PFSK-1 (cell line): Measurements from ENCODE around the gene SSUH2.

Source experiments
- FOXP2 ChIP-seq: optimal IDR thresholded peaks from 2 replicates; pipeline ENCODE3; 2011; ENCODE audit warnings: borderline replicate concordance, control low read depth, inconsistent platforms; ENCODE audit not compliant: insufficient read depth; ENCODE audit errors: extremely low read length, extremely low read depth
- POLR2AphosphoS5 ChIP-seq: IDR thresholded peaks from 2 replicates; pipeline ENCODE4 v1.6.1; 2012; ENCODE audit warnings: low read depth, mild to moderate bottlenecking, control low read depth, low read length, moderate library complexity
- SIN3A ChIP-seq: IDR thresholded peaks from 2 replicates; pipeline ENCODE4 v1.6.1; 2012; ENCODE audit warnings: mild to moderate bottlenecking, low read length, moderate library complexity, borderline replicate concordance; ENCODE audit not compliant: insufficient read depth
- TAF1 ChIP-seq: IDR thresholded peaks from 2 replicates; pipeline ENCODE4 v1.6.1; 2012; ENCODE audit warnings: low read length, control low read depth, borderline replicate concordance; ENCODE audit not compliant: insufficient read depth
- TF ChIP-seq, protein P1 (sequence below), 2 experiments: IDR thresholded peaks; 2 replicates each; pipeline versions ENCODE4 v1.6.1 to v1.8.0; 2011 to 2012; ENCODE audit warnings: low read depth in 2 of 2, low read length in 2 of 2, control low read depth in 1 of 2, inconsistent platforms in 1 of 2, mild to moderate bottlenecking in 1 of 2, moderate library complexity in 1 of 2; ENCODE audit not compliant: insufficient read depth in 1 of 2

SSUH2 gene

DNA sequence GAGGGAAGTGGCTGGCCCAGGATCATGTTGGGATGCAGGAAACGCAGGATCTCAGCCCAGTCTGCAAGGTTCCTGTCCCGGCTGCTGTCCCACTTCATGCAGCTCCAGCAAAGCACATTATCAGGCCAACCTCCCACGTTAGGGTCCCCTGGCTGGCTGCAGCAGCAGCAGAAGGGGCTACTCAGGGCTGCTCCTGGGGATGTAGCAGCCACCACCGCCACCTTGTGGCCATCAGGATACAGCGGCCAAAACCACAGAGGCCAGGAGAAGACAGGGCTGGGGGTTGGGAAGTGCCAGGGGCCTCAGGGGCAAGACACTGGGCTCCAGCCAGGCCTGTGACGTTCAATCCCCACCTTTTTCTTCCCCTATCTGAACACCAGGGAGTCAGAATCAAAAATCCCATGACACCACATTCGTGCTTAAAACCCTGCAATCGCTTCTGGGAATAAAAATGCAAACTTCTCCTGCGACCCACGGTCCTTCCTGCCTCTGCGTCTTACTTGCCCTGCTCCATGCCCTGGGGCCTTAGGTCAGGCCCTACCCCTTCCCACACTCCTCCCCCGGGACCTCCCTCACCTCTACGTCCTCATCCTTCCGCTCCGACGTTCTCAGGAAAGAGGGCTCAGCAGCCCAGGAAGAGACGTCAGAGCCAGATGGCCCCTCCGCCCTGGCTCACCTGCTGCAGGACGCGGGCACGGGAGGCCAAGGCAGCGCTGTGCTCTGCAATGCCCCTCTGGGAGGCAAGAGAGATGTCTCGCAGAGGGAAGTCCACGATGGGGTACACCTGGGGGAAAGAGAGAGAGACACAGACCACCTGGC lies 21.5 kb downstream of the SSUH2 start:
- TF ChIP-seq SIN3A (no peak), POLR2AphosphoS5 (no peak), FOXP2 (no peak), TAF1 (no peak)
- TF ChIP-seq, protein P1, sequence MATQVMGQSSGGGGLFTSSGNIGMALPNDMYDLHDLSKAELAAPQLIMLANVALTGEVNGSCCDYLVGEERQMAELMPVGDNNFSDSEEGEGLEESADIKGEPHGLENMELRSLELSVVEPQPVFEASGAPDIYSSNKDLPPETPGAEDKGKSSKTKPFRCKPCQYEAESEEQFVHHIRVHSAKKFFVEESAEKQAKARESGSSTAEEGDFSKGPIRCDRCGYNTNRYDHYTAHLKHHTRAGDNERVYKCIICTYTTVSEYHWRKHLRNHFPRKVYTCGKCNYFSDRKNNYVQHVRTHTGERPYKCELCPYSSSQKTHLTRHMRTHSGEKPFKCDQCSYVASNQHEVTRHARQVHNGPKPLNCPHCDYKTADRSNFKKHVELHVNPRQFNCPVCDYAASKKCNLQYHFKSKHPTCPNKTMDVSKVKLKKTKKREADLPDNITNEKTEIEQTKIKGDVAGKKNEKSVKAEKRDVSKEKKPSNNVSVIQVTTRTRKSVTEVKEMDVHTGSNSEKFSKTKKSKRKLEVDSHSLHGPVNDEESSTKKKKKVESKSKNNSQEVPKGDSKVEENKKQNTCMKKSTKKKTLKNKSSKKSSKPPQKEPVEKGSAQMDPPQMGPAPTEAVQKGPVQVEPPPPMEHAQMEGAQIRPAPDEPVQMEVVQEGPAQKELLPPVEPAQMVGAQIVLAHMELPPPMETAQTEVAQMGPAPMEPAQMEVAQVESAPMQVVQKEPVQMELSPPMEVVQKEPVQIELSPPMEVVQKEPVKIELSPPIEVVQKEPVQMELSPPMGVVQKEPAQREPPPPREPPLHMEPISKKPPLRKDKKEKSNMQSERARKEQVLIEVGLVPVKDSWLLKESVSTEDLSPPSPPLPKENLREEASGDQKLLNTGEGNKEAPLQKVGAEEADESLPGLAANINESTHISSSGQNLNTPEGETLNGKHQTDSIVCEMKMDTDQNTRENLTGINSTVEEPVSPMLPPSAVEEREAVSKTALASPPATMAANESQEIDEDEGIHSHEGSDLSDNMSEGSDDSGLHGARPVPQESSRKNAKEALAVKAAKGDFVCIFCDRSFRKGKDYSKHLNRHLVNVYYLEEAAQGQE (IDR thresholded peaks at IDR 0.05; ENCODE audit: insufficient read depth in 1 of 2, low read depth in 2 of 2, low read length in 2 of 2) = no peak

DNA sequence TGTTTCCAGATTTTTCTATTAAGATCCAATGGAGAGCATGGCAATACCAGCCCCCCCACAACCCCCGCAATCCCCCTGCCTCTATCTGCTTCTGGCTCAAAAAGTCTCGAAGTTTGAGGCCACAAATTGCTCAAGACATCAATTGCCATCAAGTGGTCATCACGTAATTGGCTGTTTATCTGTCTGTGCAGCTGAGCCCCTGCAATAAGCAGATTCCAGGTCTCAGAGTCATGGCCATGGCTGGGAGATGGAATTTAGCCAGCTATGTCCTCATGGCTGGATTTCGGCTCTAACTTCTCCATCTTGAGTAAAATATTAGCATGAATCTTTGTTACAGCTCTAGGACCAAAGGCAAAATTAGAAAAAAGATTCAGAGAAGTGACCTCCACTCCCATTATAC lies 22.7 kb downstream of the SSUH2 start:
- TF ChIP-seq SIN3A = no peak
- no peak for TF ChIP-seq POLR2AphosphoS5
- TF ChIP-seq, protein P1 (IDR thresholded peaks at IDR 0.05; ENCODE audit: insufficient read depth in 1 of 2, low read depth in 2 of 2, low read length in 2 of 2) = no peak
- no peak for TF ChIP-seq FOXP2
- TF ChIP-seq TAF1 = no peak

DNA sequence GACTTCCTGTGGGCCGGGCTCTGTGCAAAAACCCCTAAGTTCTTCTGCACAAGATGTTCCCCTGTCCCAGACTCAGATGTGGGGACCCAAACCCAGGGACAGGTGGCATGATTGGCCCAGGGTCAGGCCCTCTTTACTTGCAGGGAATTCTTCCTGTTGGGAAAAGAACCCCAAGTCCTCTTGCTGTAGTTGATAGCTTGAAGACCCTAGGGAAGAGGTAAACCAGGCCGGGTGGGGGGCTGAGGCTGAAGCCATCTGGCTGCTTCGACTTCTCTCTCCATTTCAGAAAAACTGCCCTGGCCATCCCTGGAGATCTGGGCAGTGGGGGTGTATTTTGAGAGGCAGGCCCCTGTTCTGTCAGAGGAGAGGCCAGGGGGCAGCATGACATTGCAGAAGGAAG lies 23.5 kb downstream of the SSUH2 start:
- TF ChIP-seq SIN3A (no peak), FOXP2 (no peak), POLR2AphosphoS5 (no peak), TAF1 (no peak)
- TF ChIP-seq, protein P1 (IDR thresholded peaks at IDR 0.05; ENCODE audit: insufficient read depth in 1 of 2, low read depth in 2 of 2, low read length in 2 of 2) = no peak

DNA sequence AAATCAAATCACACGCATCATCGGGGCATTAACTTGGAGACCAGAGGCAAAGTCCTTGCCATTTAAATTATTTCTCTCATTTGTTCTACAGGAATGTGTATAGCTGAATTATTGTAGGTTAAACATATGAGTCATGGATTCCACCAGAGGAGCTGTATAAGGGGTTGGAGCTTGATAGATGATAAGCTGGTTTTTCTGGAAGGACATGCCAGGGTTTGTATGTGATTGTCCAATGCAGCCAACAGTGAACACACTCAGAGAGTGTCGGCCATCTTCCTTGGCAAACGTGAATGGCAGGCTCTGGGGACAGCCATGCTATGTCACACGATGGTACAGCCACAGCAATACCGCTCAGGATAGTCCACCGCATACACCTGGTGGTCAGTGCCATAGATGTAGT lies 25.1 kb downstream of the SSUH2 start:
- TF ChIP-seq SIN3A = no peak
- TF ChIP-seq FOXP2 = no peak
- TF ChIP-seq, protein P1 (IDR thresholded peaks at IDR 0.05; ENCODE audit: insufficient read depth in 1 of 2, low read depth in 2 of 2, low read length in 2 of 2) = no peak
- TF ChIP-seq POLR2AphosphoS5 = no peak
- no peak for TF ChIP-seq TAF1

DNA sequence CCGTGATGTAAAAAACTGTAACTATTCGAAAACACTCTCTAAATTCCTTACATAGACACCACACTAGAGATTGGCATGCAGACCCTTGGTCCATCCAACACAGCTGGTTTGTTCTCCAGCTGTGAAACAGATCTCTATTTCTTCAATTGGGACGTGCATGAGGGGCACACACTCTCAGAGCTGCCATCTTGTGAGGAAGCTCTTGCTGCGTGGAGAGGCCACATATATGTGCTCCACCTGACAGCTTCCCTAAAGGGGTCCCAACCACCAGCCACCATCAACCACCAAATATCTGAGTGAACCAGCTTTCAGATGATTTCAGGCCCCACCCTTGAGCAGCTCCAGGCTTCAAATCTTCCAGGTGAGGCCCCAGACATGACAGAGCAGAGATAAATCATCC lies 25.6 kb downstream of the SSUH2 start:
- TF ChIP-seq FOXP2 (no peak), TAF1 (no peak), SIN3A (no peak), POLR2AphosphoS5 (no peak)
- TF ChIP-seq, protein P1 (IDR thresholded peaks at IDR 0.05; ENCODE audit: insufficient read depth in 1 of 2, low read depth in 2 of 2, low read length in 2 of 2) = no peak
